ENCODE results near the gene RECQL5. TPM values are rescaled to one million over a fixed set of nuclear protein-coding genes. Genes with fewer than 3 reads are reported as not detected.

Gene RECQL5
- total RNA-seq, 4 donors from 2014 or later = 23.2 to 51.9 (median 34.7) TPM

- Histone ChIP-seq H3K4me3 (no peak overlapping the region), H3K9me3 (no peaks in the 10 kb centered on the region), H3K36me3 (peaks cover 3 to 100% (median 28%) of the 10 kb centered on the region in 3 donors), H3K4me1 (no peaks in the 10 kb centered on the region), H3K27ac (no peak overlapping the region), H3K27me3 (no peaks in the 10 kb centered on the region)
- TF ChIP-seq EP300 (IDR thresholded peaks at IDR 0.05) = no peak
- DNase-seq (ENCODE audit: low spot score in 2 of 2) = no peak
- 60 to 70% methylated on average over 8 of the region's 8 CpGs for WGBS, 2 donors
These were observed 44.9 kb downstream of the RECQL5 start for GRCh38 chr17:75622076-75622475.

GRCh38 chr17:75621489-75621888 lies 45.5 kb downstream of the RECQL5 start:
- H3K36me3 ChIP-seq = peaks cover 3 to 100% (median 25%) of the 10 kb centered on the region in 3 donors
- H3K4me1 ChIP-seq = no peaks in the 10 kb centered on the region
- H3K27me3 ChIP-seq = no peaks in the 10 kb centered on the region
- no peak overlapping the region for H3K27ac ChIP-seq
- no peak overlapping the region for H3K4me3 ChIP-seq
- no peaks in the 10 kb centered on the region for H3K9me3 ChIP-seq
- WGBS, 2 donors = 92 to 96% methylated on average over 2 to 3 of the region's 4 CpGs
- no peak for TF ChIP-seq EP300 (IDR thresholded peaks at IDR 0.05)
- TF ChIP-seq POLR2A (IDR thresholded peaks at IDR 0.05) = no peak
- no peak for TF ChIP-seq CTCF (IDR thresholded peaks at IDR 0.05)
- no peak for DNase-seq (ENCODE audit: low spot score in 2 of 2)

GRCh38 chr17:75619506-75620431 lies 47.2 kb downstream of the RECQL5 start:
- H3K27me3 ChIP-seq = no peaks in the 10 kb centered on the region
- H3K9me3 ChIP-seq = no peaks in the 10 kb centered on the region
- no peak for DNase-seq (ENCODE audit: low spot score in 2 of 2)
- no peak overlapping the region for H3K4me3 ChIP-seq
- peaks cover 3 to 100% (median 16%) of the 10 kb centered on the region in 3 donors for H3K36me3 ChIP-seq
- no peaks in the 10 kb centered on the region for H3K4me1 ChIP-seq
- 62 to 80% methylated on average over 14 to 32 of the region's 36 CpGs for WGBS, 2 donors
- no peak for TF ChIP-seq EP300 (IDR thresholded peaks at IDR 0.05)
- TF ChIP-seq CTCF (IDR thresholded peaks at IDR 0.05) = peak in 3 of 5 experiments; percentile 14 to 36 (median 22)
- H3K27ac ChIP-seq = no peak overlapping the region

GRCh38 chr17:75617675-75618074 lies 49.3 kb downstream of the RECQL5 start:
- Histone ChIP-seq H3K4me1 (no peaks in the 10 kb centered on the region), H3K36me3 (peaks cover 3 to 100% (median 16%) of the 10 kb centered on the region in 3 donors), H3K27ac (no peak overlapping the region), H3K9me3 (no peaks in the 10 kb centered on the region), H3K27me3 (no peaks in the 10 kb centered on the region), H3K4me3 (no peak overlapping the region)
- TF ChIP-seq POLR2A (IDR thresholded peaks at IDR 0.05) = no peak
- TF ChIP-seq EP300 (IDR thresholded peaks at IDR 0.05) = no peak
- TF ChIP-seq CTCF (IDR thresholded peaks at IDR 0.05) = no peak
- DNase-seq (ENCODE audit: low spot score in 2 of 2) = no peak
- WGBS, 2 donors = 78 to 84% methylated on average over 11 of the region's 11 CpGs

- Histone ChIP-seq H3K36me3 (peaks cover 3 to 100% (median 16%) of the 10 kb centered on the region in 3 donors), H3K4me3 (no peak overlapping the region), H3K4me1 (no peaks in the 10 kb centered on the region), H3K27ac (peak overlapping the region in 1 of 4 donors; percentile 31), H3K9me3 (no peaks in the 10 kb centered on the region), H3K27me3 (no peaks in the 10 kb centered on the region)
- DNase-seq (ENCODE audit: low spot score in 2 of 2) = no peak
- TF ChIP-seq CTCF (IDR thresholded peaks at IDR 0.05) (no peak), POLR2A (IDR thresholded peaks at IDR 0.05) (no peak), EP300 (IDR thresholded peaks at IDR 0.05) (no peak)
- 90 to 94% methylated on average over 11 to 16 of the region's 16 CpGs for WGBS, 2 donors
These were observed 49.7 kb downstream of the RECQL5 start for GRCh38 chr17:75617218-75617617.

Data from tibial nerve (tissue), 4 donors.